ENCODE results near the gene MRPL36.

MRPL36 gene

GRCh38 chr5:1815071-1815786, 15.6 kb upstream of the MRPL36 start:
- FAIRE-seq (no peak), DNase-seq (ENCODE audit: insufficient read length, low spot score) (no peak)
- no peak for TF ChIP-seq POLR2A (IDR thresholded peaks at IDR 0.05; ENCODE audit: low read depth, low read length)

DNA sequence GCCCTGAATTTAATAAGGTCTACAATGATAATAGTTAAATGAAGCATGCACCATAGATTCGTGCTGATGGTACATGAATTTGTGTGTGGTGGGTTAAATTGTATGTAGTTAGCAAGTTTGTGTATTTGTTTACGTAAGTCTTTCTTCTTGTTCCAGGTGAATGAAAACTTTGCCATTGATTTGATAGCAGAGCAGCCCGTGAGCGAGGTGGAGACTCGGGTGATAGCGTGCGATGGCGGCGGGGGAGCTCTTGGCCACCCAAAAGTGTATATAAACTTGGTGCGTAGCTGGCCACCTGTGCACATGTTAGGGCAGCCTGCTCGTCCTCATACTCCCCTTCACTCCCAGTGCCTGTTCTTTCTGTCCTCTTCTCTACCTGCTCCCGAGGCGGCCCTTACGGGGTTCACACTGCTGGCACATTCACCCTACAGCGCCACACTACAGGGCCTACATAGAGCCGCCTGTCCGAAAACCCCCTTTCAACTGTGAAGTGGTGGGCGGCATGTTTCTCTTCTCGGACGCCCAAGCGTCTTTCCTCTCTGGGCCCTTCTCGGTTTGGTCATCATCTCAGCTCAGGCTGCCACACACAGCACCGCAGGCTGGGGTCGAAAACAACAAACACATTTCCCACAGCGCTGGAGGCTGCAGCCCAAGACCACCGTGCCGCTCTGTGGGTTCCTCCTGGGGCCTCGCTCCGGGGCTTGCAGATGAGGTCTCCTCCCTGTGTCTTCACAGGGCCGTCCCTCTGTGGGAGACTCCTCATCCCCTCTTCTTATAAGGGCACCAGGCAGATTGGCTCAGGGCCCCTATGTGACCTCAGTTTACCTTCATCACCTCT, 14.8 kb upstream of the MRPL36 start:
- TF ChIP-seq POLR2A (IDR thresholded peaks at IDR 0.05; ENCODE audit: low read depth, low read length), result no peak
- FAIRE-seq (no peak), DNase-seq (ENCODE audit: insufficient read length, low spot score) (no peak)

GRCh38 chr5:1810581-1811101, 11.0 kb upstream of the MRPL36 start:
- FAIRE-seq (no peak), DNase-seq (ENCODE audit: insufficient read length, low spot score) (no peak)
- no peak for TF ChIP-seq POLR2A (IDR thresholded peaks at IDR 0.05; ENCODE audit: low read depth, low read length)

GRCh38 chr5:1809416-1810035, 9.9 kb upstream of the MRPL36 start:
- no peak for FAIRE-seq

DNA sequence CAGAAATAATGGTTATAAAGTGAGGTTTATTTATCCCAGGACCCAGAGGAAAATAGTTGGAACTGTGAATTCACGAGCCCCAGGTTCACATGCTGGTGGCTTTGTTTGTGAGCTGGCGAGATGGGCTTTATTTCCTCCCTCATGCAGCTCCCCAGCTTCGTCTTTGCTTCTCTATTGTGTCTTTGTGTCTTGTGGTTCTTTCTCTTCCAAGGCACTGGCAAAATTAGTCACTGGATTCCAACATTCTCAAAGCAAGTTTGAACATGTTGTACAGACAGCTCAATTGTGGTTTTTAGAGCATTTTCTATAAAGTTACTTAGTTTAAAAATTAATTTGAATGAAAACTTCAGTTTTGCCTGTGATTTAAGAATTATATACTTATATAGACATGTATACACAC, 8.8 kb upstream of the MRPL36 start:
- no peak for TF ChIP-seq POLR2A (IDR thresholded peaks at IDR 0.05; ENCODE audit: low read depth, low read length)
- FAIRE-seq (no peak), DNase-seq (ENCODE audit: insufficient read length, low spot score) (no peak)

More at GRCh38 chr5:1809416-1810035, 9.9 kb upstream of the MRPL36 start:
- no peak for TF ChIP-seq POLR2A (IDR thresholded peaks at IDR 0.05; ENCODE audit: low read depth, low read length)
- no peak for DNase-seq (ENCODE audit: insufficient read length, low spot score)

DNA sequence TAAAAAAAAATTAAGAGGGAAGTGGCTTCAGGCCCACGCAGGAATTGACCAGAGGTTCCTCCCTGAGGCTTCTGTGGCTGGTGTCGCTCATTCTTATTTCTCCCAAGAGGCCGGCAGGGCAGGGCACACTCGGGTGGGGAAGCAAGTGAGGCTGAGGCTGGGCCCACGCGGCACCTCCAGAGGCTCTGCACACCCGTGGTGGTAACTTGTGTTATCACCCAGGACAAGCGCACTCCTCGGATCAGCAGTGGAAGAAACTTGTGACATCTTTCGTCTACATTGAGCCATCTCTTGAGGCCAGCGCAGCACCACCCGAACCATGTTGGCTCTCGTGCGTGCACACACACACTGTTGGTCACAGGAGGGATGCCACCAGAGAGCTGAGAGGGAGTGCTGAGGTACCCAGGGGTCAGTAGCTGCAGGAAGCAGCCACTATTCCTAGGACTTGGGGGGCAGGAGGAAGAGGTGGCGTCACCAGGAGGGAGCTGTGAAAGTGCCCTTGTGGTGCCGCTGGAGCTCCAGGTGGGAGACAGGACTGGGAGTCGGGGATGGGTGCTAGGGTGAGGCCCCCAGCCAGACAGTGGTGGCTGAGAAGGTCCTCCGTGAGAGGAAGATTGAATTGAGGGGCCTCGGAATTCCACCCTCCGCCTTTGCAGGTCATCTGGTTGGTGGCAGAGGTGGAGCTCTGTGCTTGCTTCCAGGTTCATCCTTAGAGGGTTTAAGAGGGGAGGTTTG, 8.0 kb upstream of the MRPL36 start:
- TF ChIP-seq POLR2A (IDR thresholded peaks at IDR 0.05; ENCODE audit: low read depth, low read length), result no peak
- FAIRE-seq (no peak), DNase-seq (ENCODE audit: insufficient read length, low spot score) (no peak)

DNA sequence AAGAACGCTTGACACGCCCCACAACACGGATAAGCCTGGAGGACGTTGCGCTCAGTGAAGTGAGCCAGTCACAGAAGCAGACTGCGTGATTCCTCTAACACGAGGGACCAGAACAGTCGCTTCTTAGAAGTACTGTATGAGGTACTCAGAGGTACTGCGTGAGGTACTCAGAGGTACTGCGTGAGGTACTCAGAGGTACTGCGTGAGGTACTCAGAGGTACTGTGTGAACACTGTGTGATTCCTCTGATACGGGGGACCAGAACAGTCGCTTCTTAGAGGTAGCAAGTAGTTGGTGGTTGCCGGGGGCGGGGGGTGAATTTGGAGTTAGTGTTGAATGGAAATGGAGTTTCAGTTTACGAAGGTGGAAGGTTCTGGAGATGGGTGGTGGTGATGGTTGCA, 7.3 kb upstream of the MRPL36 start:
- FAIRE-seq (no peak), DNase-seq (ENCODE audit: insufficient read length, low spot score) (no peak)
- no peak for TF ChIP-seq POLR2A (IDR thresholded peaks at IDR 0.05; ENCODE audit: low read depth, low read length)

DNA sequence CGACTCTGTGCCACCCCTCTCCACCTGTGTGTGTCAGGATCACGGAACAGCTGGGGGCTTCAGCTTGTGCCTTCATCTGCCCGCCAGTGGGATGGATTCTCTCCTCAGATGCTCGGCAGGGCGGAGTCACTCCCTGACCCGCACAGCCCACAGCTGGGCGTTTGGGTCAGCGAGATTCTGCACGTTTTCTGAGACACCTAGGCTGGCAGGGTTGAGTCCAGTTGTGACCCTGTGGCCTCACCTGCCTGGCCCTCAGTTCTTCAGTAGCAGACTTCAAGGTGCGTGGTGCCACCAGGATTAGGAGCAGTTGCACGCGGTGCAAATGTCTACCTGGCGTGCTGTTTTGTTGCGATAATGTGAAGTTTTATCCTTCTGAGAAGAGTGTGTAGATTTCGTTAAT, 6.6 kb upstream of the MRPL36 start:
- DNase-seq (ENCODE audit: insufficient read length, low spot score), result no peak
- TF ChIP-seq POLR2A (IDR thresholded peaks at IDR 0.05; ENCODE audit: low read depth, low read length), result no peak
- no peak for FAIRE-seq

GRCh38 chr5:1805736-1806135, 6.1 kb upstream of the MRPL36 start:
- no peak for FAIRE-seq
- DNase-seq (ENCODE audit: insufficient read length, low spot score), result no peak
- no peak for TF ChIP-seq POLR2A (IDR thresholded peaks at IDR 0.05; ENCODE audit: low read depth, low read length)

GRCh38 chr5:1805326-1805725, 5.7 kb upstream of the MRPL36 start:
- FAIRE-seq, result no peak
- no peak for DNase-seq (ENCODE audit: insufficient read length, low spot score)
- no peak for TF ChIP-seq POLR2A (IDR thresholded peaks at IDR 0.05; ENCODE audit: low read depth, low read length)

DNA sequence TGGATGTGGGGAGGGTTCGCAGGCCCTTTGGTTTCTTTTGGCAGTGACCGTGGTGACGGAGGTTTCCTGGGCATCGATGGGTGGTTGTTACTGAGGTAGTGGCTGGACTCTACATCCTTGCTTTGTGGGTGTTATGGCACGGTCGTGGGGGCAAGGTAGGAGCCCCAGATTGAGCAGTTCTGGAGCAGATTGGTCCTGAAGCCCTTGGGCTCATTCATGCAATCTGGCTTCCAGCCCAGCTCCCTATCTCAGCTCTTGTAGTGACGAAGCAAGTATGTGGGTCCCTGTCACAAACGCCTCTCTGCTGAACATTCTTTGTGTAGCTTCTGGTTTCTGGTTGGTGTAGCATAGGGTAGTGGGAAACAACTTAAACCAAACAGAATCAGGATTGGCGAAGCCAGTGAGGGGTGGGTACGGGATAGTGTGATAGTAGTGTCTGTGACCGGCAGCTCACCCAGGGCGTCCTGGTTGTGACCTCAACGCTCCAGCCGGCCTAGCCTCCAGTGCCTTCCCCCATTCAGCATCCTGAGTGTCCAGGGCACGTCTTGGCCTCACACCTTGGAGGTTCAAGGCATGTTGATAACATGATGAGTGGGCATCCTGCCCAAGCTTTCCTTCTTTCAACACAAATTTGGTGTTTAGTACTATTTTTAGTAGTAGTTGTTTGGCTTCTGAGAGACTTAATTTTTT, 4.5 kb upstream of the MRPL36 start:
- DNase-seq (ENCODE audit: insufficient read length, low spot score), result no peak
- FAIRE-seq, result no peak
- TF ChIP-seq POLR2A (IDR thresholded peaks at IDR 0.05; ENCODE audit: low read depth, low read length), result no peak

GRCh38 chr5:1803192-1803591, 3.6 kb upstream of the MRPL36 start:
- no peak for FAIRE-seq

DNA sequence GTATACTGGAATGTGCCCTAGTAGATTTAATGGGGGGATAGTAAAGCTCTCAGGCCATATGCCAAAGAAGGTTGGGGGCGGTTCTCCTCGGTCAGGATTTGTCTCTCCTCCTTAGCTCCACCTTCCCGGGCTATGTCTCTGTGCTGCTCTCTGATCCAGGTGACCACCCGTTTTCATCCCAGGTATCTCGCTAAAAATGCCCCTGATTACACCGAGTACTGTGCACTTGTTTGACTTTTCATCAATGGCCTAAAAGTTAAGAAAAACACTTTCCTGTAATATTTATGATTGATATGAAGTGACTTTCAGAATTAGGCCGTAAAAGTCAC, 2.3 kb upstream of the MRPL36 start:
- no peak for TF ChIP-seq POLR2A (IDR thresholded peaks at IDR 0.05; ENCODE audit: low read depth, low read length)
- DNase-seq (ENCODE audit: insufficient read length, low spot score), result no peak
- FAIRE-seq, result no peak

More at GRCh38 chr5:1803192-1803591, 3.6 kb upstream of the MRPL36 start:
- no peak for DNase-seq (ENCODE audit: insufficient read length, low spot score)
- TF ChIP-seq POLR2A (IDR thresholded peaks at IDR 0.05; ENCODE audit: low read depth, low read length), result no peak
